Astrocyte of the cerebellum (primary cell): Measurements from ENCODE around the gene SPTBN5.
A peak's percentile ranks its signal among the peaks of the same experiment; 100 is the strongest.

Source experiments
- DNase-seq: peaks from one replicate; pipeline ENCODE4 v3.0.0-alpha.2; 2011; ENCODE audit warnings: low read depth
- H3K4me3 ChIP-seq: 2 replicates; pipeline ENCODE4 v1.5.1; 2011; ENCODE audit warnings: mild to moderate bottlenecking, low read depth, low read length, moderate library complexity
- in situ Hi-C: cut with HindIII; loops from 2 replicates; pipeline ENCODE4 v1.10.0; 2017; ENCODE audit warnings: low sequenced_read_pairs
- TF ChIP-seq, protein P1 (sequence below): IDR thresholded peaks from 2 replicates; pipeline ENCODE4 v1.5.1; 2012; ENCODE audit warnings: low read length, low read depth, moderate library complexity, mild to moderate bottlenecking; ENCODE audit errors: missing control alignments

The SPTBN5 gene

DNA sequence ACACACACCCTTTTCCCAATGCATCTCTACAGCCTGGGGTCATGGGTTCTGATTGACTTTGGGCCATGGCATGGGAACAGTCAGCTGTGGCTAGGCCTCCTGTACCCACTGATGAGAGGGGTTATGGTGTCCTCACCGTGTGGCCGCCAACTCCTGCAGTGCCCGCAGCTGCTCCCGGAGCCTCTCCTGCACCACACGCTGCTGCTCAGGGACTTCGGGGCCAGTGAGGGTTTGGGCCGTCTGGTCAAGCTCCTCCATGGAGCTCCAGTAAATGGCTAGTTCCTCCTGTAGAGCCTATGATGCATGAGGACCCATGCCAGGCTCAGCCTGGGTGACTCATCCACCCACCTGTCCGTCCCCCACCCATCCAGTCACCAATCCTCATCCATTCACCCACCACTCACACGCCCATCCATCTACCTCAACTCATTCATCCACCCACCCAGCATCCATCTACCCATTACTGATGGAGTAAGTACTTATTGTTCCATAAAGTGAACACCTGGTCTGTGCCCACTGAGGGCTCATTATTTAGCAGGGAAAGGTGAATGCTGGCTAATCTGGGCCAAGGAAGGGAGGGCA, 21.6 kb downstream of the SPTBN5 start:
- in situ Hi-C loops = no loop called here
- TF ChIP-seq, protein P1, sequence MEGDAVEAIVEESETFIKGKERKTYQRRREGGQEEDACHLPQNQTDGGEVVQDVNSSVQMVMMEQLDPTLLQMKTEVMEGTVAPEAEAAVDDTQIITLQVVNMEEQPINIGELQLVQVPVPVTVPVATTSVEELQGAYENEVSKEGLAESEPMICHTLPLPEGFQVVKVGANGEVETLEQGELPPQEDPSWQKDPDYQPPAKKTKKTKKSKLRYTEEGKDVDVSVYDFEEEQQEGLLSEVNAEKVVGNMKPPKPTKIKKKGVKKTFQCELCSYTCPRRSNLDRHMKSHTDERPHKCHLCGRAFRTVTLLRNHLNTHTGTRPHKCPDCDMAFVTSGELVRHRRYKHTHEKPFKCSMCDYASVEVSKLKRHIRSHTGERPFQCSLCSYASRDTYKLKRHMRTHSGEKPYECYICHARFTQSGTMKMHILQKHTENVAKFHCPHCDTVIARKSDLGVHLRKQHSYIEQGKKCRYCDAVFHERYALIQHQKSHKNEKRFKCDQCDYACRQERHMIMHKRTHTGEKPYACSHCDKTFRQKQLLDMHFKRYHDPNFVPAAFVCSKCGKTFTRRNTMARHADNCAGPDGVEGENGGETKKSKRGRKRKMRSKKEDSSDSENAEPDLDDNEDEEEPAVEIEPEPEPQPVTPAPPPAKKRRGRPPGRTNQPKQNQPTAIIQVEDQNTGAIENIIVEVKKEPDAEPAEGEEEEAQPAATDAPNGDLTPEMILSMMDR = no peak
- H3K4me3 ChIP-seq = no peak overlapping the region
- DNase-seq = no peak

DNA sequence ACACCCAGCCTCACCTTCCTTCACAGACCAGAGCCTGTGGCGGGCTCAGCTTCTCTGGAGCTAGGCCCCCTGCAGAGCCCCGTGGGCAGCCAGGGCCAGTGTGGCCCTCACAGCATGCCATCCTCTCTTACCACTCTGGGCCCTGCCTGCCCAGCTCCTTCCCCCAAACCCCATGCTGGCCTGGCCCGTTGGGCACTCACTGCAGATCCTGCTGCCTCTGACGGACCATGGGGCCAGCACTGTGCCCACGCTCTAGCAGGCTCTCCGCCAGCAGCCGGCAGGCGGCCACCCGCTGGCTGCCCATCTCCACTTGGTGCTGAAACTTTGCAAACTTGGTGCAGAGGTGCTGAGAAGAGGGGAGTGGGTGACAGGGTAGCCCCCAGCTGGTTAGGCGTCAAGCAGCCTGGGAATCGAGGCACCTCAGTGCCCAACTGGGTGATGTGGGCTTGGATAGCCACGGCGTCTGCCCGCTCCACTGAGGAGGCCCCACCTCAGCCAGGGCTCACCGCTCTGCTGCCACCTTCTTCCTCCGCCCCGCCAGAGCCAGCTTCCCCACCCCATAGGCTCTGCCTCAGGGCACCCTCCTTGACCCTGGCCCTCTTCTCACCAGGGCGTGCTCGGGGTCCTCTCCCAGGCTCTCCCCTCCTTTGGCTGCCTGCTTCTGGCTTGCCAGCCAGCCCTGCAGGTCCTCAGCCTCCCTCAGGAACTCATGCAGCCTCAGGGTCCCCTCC, 22.5 kb downstream of the SPTBN5 start:
- no peak for DNase-seq
- in situ Hi-C loops = no loop called here
- H3K4me3 ChIP-seq = no peak overlapping the region
- TF ChIP-seq, protein P1 = no peak

DNA sequence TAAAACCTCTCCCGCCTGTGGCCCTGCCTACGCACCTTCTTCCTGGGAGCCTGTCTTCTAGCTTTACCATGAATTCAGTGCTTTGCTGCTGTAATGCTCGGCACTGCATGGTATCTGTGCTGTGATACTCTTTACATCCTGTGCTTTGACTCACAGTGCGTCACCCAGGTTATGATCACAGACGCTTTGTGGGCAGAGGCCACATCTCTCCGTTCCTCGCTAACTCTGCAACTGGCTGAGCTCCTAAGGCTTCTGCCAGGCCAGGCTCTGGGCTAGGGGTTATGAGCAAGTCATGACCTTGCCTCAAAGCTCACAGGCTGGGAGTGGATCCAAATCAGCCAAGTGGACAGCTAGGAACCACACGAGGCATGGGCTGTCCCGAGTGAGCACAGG, 23.2 kb downstream of the SPTBN5 start:
- in situ Hi-C loops = no loop called here
- DNase-seq = peak; percentile 18
- TF ChIP-seq, protein P1 = no peak
- H3K4me3 ChIP-seq = no peak overlapping the region

DNA sequence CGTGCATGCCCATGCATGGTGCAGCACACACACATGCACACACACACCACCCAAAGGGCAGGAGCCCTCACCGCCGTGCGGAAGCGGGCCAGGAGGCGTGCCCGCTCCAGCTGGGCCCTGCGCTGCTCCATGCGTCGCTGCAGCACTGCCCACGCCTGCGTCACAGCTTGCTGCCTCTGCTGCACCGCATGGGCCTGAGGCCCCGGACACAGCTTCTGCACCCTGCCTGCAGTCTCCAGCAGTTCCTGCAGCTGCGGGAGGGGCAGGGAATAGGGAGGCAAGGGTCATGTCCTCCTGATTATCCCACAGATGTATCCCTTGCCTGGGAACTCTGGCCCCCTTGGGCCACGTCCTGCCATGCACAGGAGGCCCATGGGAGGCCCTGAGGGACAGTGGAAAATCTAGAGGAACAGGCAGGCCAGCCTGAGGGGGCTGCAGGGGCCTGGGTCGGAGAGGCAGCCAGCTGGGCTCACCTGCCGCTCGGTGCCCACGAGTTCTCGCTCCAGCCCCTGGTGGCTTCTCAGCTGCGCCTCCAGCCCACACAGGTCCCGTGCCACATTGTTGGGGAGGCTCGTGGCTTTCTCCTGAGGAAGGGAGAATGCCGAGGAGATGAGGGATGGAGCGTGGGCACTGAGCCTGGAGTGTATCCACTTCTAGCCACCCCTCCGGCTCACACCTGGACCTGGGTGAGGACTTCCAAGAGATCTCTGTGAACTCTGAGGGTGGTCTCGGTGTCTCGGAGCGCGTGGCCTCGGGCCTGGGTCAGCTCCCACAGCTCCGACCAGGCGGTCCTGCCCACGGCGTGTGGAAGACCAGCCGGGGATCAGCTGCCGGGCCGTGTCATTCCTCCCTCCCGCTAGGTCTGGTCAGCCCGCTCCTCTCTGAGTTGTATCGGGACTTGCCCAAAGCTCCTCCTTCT, 23.8 kb downstream of the SPTBN5 start:
- in situ Hi-C loops = no loop called here
- no peak for DNase-seq
- no peak overlapping the region for H3K4me3 ChIP-seq
- TF ChIP-seq, protein P1 = no peak

DNA sequence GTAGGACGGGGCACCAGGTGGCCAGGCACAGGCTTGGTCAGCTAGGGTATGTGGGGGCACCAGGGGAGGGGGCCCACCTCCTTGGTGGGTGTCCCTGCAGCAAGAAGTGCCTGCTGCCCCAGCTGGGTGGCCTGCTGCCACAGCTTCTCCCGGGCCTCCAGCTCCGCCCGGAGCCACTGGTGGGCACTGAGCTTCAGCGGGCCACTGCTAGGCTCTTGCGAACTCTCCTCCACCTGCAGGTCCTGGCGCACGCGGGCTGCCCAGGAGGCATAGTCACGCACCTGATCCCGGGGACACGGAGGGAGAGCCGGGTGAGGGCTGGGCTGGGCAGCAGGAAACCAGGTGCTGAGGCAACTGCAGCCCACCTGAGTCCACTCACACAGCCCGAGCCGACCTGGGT, 25.5 kb downstream of the SPTBN5 start:
- no peak for DNase-seq
- no peak overlapping the region for H3K4me3 ChIP-seq
- in situ Hi-C loops = no loop called here
- TF ChIP-seq, protein P1 = no peak

DNA sequence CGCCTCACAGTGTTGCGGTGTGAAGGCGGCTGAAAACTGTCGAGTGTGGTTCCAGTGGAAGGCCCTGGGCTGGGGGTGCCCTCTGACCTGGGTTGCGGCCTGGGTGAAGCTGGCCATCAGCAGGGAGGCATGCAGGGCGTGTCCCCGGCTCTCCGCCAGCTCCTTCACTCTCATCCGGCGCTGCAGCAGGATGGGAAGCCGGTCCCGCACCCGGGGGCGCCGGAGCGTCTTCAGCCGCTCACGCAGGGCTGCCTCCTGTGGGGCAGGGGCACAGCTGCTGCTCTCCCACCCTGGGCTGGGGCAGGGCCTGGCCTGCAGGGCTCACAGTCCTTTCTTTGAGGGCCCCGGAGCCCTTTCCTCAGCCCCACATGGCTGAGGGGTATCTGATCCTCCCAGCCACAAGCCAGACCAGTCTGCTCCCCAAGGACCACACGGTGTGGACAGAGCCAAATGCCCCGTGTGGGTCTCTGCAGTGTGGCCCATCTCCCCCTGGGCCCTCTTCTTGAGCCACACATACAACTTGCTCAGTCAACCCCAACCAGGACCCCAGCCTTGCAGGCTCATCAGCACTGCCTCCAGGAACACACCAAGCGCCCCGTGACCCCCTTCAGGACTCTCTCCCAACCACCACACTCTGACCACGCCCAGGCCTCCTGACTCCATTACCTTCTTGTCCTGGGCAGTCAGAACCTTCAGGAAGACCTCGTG, 26.8 kb downstream of the SPTBN5 start:
- TF ChIP-seq, protein P1 = no peak
- no peak overlapping the region for H3K4me3 ChIP-seq
- in situ Hi-C loops = no loop called here
- no peak for DNase-seq
